NCI-H1092 (cell line): ENCODE results near the gene CLCN3.
"Not testable (repeated sequence)": the region's sequence is repeated elsewhere in the genome, so short reads cannot be mapped to it uniquely, and the experiment has no call there.

Experiments
- DNase-seq: peaks from one replicate; lab custom pipeline; 2025; lab: John Stamatoyannopoulos, UW

Gene CLCN3

GRCh38 chr4:169618286-169618685 is 2.1 kb upstream of the CLCN3 start:
- no peak for DNase-seq

DNA sequence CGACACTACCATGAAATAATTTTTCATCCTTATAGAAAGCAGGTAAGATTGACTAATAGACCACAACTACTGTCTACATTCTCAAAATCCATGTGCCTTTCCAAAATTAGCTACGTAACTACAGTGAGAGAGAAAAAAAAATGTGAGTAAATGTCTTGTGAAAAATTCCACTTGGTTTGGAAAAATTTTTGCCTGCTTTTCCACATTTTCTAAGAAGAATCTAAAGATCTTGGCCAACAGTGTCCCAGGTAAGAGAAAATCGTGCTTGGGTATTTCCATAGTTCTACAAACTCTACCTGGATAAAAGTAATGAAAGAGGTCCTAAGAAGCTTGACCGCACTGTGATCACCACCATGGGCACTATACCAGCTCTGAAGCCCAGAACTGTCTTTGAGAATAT is 1.4 kb upstream of the CLCN3 start:
- no peak for DNase-seq

- no peak for DNase-seq
These were observed 840 bp upstream of the CLCN3 start for GRCh38 chr4:169619518-169619957.

DNA sequence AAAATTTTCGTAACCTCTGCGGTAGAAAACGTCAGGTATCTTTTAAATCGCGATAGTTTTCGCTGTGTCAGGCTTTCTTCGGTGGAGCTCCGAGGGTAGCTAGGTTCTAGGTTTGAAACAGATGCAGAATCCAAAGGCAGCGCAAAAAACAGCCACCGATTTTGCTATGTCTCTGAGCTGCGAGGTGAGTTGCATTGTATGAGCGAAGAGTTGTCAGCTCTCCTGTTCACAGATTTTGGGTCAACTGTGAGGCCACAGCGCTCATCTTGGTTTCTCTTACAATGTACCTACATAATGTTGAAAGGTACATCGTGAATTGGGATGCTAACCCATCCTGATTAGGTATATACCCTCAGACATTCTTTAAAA is 486 bp downstream of the CLCN3 start:
- DNase-seq, result peak; percentile 13

GRCh38 chr4:169621731-169622492 is 1.5 kb downstream of the CLCN3 start:
- DNase-seq, result no peak

DNA sequence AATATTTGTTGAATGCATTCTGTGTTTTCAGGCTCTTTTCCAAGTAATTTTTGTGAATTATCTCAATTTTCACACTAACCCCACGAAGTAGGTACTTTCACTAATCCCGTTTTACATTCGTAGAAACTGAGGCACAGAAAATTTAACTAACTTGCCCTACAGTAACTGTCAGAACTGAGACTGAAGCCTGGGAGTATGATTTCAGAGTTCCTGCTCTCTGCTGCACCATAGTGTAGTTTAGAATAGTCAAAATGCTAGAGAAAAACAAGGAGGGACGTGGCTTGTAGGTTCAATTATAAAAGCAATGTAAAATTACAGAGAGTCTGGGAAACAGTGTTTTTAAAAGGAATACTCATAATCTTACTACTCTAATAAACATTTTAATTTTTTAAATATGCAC is 2.2 kb downstream of the CLCN3 start:
- DNase-seq, result no peak

GRCh38 chr4:169624012-169624411 is 3.6 kb downstream of the CLCN3 start:
- not testable (repeated sequence) for DNase-seq

- DNase-seq, result no peak
These were observed 5.5 kb downstream of the CLCN3 start for GRCh38 chr4:169625886-169626285.

- no peak for DNase-seq
These were observed 6.2 kb downstream of the CLCN3 start for GRCh38 chr4:169626331-169627282.

DNA sequence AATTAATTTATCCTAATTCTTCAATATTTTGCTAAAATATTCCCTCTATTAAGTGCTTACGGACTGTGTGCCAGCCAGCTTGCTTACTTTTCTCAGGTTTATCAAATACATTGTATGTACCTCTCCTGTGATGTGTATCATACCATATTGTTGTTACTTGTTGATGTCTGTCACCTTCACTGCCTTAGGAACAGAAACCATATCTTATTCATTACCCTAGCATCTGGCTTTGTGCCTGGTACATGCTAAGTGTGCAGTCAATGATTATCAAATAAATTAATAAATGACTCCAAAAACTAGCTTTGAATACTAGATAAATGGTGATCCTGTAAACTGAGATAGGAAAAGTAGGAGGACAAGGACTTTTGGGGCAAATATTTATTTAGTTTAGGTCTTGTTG is 6.9 kb downstream of the CLCN3 start:
- DNase-seq, result no peak

GRCh38 chr4:169628579-169628978 is 8.2 kb downstream of the CLCN3 start:
- DNase-seq, result no peak

GRCh38 chr4:169630069-169630468 is 9.7 kb downstream of the CLCN3 start:
- no peak for DNase-seq

DNA sequence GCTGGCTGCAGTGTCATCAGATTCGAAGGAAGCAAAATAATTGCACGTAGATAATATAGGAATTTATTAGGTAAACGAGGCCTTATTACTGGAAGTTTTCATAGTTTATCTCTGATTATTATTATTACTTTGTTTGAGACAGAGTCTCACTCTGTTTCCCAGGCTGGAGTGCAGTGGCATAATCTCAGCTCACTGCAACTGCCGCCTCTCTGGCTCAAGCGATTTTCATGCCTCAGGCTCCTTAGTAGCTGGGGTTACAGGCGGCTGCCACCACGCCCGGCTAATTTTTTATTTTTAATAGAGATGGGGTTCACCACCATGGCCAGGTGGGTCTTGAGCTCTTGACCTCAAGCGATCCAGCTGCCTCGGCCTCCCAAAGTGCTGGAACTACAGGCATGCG is 12.5 kb downstream of the CLCN3 start:
- no peak for DNase-seq

DNA sequence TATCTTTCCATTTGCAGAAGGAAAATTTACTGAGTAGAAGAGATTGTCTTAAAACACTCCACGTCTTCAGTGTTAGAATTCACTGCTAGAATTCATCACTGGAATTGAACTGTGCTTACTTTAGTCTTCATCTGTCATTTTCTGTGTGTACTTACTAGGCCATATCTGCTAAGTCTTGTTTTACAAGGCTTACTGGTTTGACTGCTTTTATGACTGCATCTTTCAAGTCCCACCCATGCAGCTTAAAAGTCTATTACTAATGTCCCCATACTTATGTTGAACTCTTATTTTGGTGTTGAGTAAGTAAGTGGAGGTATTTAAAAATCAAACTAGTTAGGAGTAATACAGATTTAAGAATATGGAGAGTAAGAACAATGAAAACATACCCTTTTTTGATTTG is 14.6 kb downstream of the CLCN3 start:
- no peak for DNase-seq

GRCh38 chr4:169640261-169640870 is 20.0 kb downstream of the CLCN3 start:
- no peak for DNase-seq

- DNase-seq, result no peak
These were observed 24.4 kb downstream of the CLCN3 start for GRCh38 chr4:169644802-169645201.

DNA sequence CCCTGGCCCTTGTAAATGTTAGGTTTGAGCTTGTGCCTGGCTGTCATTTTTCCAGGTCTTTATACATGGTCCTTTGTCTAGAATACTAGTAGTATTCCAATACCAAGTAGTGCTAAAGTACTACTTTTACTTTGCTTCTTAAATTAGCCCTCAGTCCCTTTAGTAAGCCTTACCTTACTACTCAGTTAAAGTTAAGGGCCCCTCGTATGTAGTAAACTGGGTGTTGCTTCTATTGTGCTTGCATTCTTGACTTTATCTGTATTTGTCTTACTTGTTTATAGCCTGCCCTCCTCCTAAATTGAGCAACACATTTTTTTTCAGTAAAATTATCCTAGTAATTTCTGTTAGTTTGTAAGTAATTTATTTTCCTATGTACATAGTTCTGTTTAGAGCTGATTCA is 25.2 kb downstream of the CLCN3 start:
- DNase-seq, result no peak

DNA sequence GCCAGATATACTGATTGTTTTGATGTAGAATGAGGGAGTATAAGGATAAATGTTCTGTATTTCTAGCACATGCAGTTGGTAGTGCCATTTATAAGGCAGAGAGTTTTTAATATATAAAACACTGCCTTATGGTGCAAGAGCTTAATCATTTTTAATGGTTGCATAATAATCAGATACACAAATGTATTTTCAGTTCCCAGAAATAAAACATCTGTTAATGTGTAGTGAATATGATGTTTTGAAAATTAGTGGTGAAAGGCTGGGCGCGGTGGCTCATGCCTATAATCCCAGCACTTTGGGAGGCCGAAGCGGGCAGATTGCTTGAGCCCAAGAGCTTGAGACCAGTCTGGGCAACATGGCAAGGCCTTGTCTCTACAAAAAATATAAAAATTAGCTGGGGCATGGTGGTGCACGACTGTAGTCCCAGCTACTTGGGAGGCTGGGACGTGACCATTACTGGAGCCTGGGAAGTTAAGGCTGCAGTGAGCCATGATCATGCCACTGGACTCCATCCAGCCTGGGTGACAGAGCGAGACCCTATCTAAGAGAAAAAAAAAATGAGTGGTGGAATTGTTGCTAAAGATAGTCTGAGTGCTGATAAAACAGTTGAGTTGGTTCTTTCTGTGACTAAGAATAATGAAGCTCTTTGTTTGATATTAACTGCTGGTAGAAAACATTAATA is 29.3 kb downstream of the CLCN3 start:
- no peak for DNase-seq

DNA sequence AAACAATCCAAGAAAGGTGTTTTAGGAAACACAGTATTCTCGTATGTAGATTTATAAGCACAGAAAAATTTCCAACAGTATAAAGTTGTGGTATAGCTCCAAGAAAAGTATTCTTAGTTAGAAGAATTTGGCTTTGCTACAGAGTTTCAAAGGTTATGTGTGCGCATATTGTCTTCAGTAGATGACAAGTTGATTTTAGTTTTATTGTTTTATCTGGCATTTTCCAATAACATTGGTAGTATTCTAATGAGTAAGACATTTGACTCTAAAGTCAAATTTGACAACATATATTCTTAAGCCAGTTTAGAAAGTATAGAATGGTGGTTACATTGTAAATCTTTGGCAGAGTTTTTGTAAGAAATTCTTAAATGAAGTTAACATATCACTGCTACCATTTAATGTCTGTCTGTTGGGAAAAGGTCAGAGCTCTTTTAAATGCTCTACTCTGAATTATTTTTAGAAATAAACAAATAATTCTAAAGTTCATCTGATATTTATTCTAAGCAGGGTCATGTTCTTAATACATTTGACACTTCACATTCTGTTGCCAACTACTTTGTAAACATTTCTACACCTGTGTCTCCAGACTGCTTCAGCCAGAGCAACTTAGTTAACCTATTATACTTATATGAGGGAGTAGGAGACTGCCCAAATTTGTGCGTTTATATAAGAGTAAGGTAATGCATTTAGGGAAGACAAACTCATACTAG is 30.0 kb downstream of the CLCN3 start:
- no peak for DNase-seq

- DNase-seq, result no peak
These were observed 32.2 kb downstream of the CLCN3 start for GRCh38 chr4:169652535-169652934.

DNA sequence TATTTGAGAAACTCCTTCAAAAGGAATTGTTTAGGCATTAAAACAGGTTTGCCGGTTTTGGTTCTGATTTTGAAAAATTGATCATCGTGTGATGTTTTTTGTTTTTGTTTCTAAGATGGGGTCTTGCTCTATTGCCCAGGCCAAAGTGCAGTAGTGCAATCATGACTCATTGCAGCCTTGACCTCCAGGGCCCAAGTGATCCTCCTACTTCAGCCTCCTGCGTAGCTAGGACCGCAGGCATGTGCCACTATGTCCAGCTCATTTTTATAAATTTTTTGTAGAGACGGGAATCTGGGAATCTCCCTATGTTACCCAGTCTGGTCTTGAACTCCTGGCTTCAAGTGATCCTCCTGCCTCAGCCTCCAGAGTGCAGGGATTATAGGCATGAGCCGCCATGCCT is 35.0 kb downstream of the CLCN3 start:
- no peak for DNase-seq
